ENCODE data around the gene KCNJ15. TPM values are rescaled to one million over a fixed set of nuclear protein-coding genes. Genes with fewer than 3 reads are reported as not detected.

KCNJ15 gene
- total and polyA plus RNA-seq, 2 of the 4 experiments (the other 2 are of a cell fraction) = under 0.01 to 0.07 TPM

GRCh38 chr21:38241029-38241740 is 15.6 kb upstream of the KCNJ15 start:
- H3K14ac ChIP-seq (replicated peaks; ENCODE audit: low read depth, low read length) = 0 out of 2 replicates have a peak overlapping the region, but pooled peaks have one; percentile 9
- H2AFZ ChIP-seq (replicated peaks; ENCODE audit: low read length, poor library complexity) = no peak overlapping the region
- H3K4me1 ChIP-seq (ENCODE audit: control insufficient read depth, insufficient read depth, low read length) = peaks cover 7% of the 10 kb centered on the region; the same call in 1 of the 2 replicates
- no CpG with 5 or more reads among the region's 10 CpGs for WGBS, 2 experiments (ENCODE audit: extremely low coverage in 2 of 2, insufficient read length in 1 of 2)
- BruUV-seq (replicated peaks) = no TSS peak
- in situ Hi-C loops (cut with MboI; ENCODE audit: low sequenced_read_pairs) = no loop called here
- no peaks in the 10 kb centered on the region for H3K36me3 ChIP-seq (ENCODE audit: control insufficient read depth, insufficient read depth, low read length)
- H2BK5ac ChIP-seq (ENCODE audit: low read depth, low read length, poor library complexity, severe bottlenecking) = no peak overlapping the region
- no peak overlapping the region for H2AK5ac ChIP-seq (ENCODE audit: low read depth, low read length)
- CTCF ChIA-PET = no interaction called here
- H2BK15ac ChIP-seq (ENCODE audit: low read depth, low read length) = no peak overlapping the region
- H3K23ac ChIP-seq (ENCODE audit: low read depth, low read length) = no peak overlapping the region
- no peak overlapping the region for H3K9ac ChIP-seq (ENCODE audit: low read depth, low read length)
- no peaks in the 10 kb centered on the region for H4K20me1 ChIP-seq (ENCODE audit: insufficient read depth, low read length)
- no peak overlapping the region for H3K4me2 ChIP-seq (ENCODE audit: low read depth, low read length)
- H4K5ac ChIP-seq (ENCODE audit: low read depth, low read length) = no peak overlapping the region
- intact Hi-C loops (cut with micrococcal nuclease) = no loop called here
- TF ChIP-seq USF2 (IDR thresholded peaks at IDR 0.05; ENCODE audit: low read depth, low read length) = no peak
- no peak overlapping the region for H4K91ac ChIP-seq (ENCODE audit: insufficient read depth, low read depth, low read length)
- dilution Hi-C loops (cut with HindIII; ENCODE audit: low sequenced_read_pairs, unreplicated experiment) = no loop called here
- no peak overlapping the region for H2AK9ac ChIP-seq (replicated peaks; ENCODE audit: low read depth, low read length, poor library complexity)
- no peak overlapping the region for H3K27ac ChIP-seq (ENCODE audit: insufficient read depth, low read length)
- H3K18ac ChIP-seq (ENCODE audit: low read depth, low read length) = no peak overlapping the region
- no peak overlapping the region for H3K4me3 ChIP-seq (ENCODE audit: insufficient read depth, low read depth, low read length)
- H3K9me1 ChIP-seq (ENCODE audit: insufficient read depth, low read length) = peaks cover 2% of the 10 kb centered on the region; the same call in 1 of the 2 replicates
- H3K79me1 ChIP-seq (ENCODE audit: low read depth in 1 of 2, low read length in 2 of 2) = no peaks in the 10 kb centered on the region
- DNase-seq (no peak), ATAC-seq (ENCODE audit: low read depth) (no peak)
- no peak overlapping the region for H3K4ac ChIP-seq (ENCODE audit: low read depth, low read length)
- no peaks in the 10 kb centered on the region for H3K27me3 ChIP-seq (ENCODE audit: control insufficient read depth, insufficient read depth, low read length)
- no peak overlapping the region for H3K56ac ChIP-seq (ENCODE audit: extremely low read depth, insufficient read depth, low read length)
- POLR2A ChIA-PET (ENCODE audit: unreplicated experiment) = no interaction called here
- H3K9me3 ChIP-seq (ENCODE audit: control insufficient read depth, insufficient read depth, low read length) = no peaks in the 10 kb centered on the region; the same call in 1 of the 2 replicates
- no peak overlapping the region; the same call in 1 of the 2 replicates for H2BK20ac ChIP-seq (ENCODE audit: low read depth, low read length)
- H2BK120ac ChIP-seq (ENCODE audit: low read depth, low read length) = peak overlapping the region; percentile 5; the same call in 1 of the 2 replicates
- H4K8ac ChIP-seq (ENCODE audit: low read depth in 2 of 2, low read length in 2 of 2) = no peak overlapping the region

Data from IMR-90 (cell line).